K562 (cell line): ENCODE results near the gene CYP2R1. TPM values are rescaled to one million over a fixed set of nuclear protein-coding genes. Genes with fewer than 3 reads are reported as not detected.
A peak's percentile ranks its signal among the peaks of the same experiment; 100 is the strongest.

Experiments
- CBX2 ChIP-seq: fragments of 200-600 bp; sonication (generic); IDR thresholded peaks from one replicate; pipeline ENCODE4 v1.6.1; 2012; ENCODE audit warnings: mild to moderate bottlenecking, low read length, inconsistent platforms; ENCODE audit not compliant: insufficient read depth, poor library complexity, severe bottlenecking
- CHD2 ChIP-seq: IDR thresholded peaks from 2 replicates; pipeline ENCODE4 v1.6.1; 2011; ENCODE audit warnings: low read depth, low read length
- ILK ChIP-seq: fragments of 450-650 bp; IDR thresholded peaks from 2 replicates; pipeline ENCODE4 v1.6.1; 2016; ENCODE audit warnings: missing genetic modification characterization, low read depth, mild to moderate bottlenecking, missing compliant biosample characterization, moderate library complexity, borderline replicate concordance
- PBX2 ChIP-seq, 2 experiments: IDR thresholded peaks in 1 of 2; conservative IDR thresholded peaks in 1 of 2; 2 replicates each; pipeline ENCODE4 v1.6.1; 2016; ENCODE audit warnings: low read depth in 2 of 2, mild to moderate bottlenecking in 1 of 2, missing compliant biosample characterization in 1 of 2, missing genetic modification characterization in 1 of 2, moderate library complexity in 1 of 2
- PHB2 ChIP-seq: fragments of 450-650 bp; IDR thresholded peaks from 2 replicates; pipeline ENCODE4 v1.6.1; 2017; ENCODE audit warnings: low read depth
- SMARCA5 ChIP-seq: fragments of 450-650 bp; IDR thresholded peaks from 2 replicates; pipeline ENCODE4 v1.6.1; 2016
- TAF1 ChIP-seq: IDR thresholded peaks from 2 replicates; pipeline ENCODE4 v1.6.1; 2011; ENCODE audit warnings: mild to moderate bottlenecking, low read length, moderate library complexity; ENCODE audit not compliant: insufficient read depth, control insufficient read depth, severe bottlenecking; ENCODE audit errors: extremely low read depth
- TFE3 ChIP-seq: fragments of 450-650 bp; formaldehyde crosslinking; IDR thresholded peaks from 2 replicates; pipeline ENCODE4 v1.4.0; 2020; ENCODE audit warnings: mild to moderate bottlenecking, mixed read lengths
- ZNF212 ChIP-seq: fragments of 450-650 bp; formaldehyde crosslinking; IDR thresholded peaks from 2 replicates; pipeline ENCODE4 v1.4.0; 2020; ENCODE audit warnings: mild to moderate bottlenecking
- ZNF311 ChIP-seq: fragments of 250-450 bp; sonication (Bioruptor Pico); IDR thresholded peaks from 2 replicates; pipeline ENCODE4 v1.4.0; 2020; ENCODE audit warnings: mild to moderate bottlenecking, moderate library complexity
- ZNF696 ChIP-seq: fragments of 250-450 bp; sonication (Bioruptor Pico); conservative IDR thresholded peaks from 2 replicates; pipeline ENCODE4 v1.4.0; 2020; ENCODE audit warnings: mild to moderate bottlenecking, moderate library complexity
- polyA plus RNA-seq, 8 experiments: library from polyadenylated mRNA; depleted of rRNA in 4 of 8; stranded (reverse) in 5 of 8; unstranded in 3 of 8; fragments of >200 nt; fragmentation: Nextera tagmentation in 2 of 8; fragmentation: Illumina TruSeq in 1 of 8; extraction: Ambion mirVana in 2 of 8; extraction: Trizol in 1 of 8; gene quantifications; 2 replicates each; pipeline versions ENCODE4 v1.2.1 to v1.2.3, GENCODE V29; 2011 to 2014; ENCODE audit warnings: inconsistent platforms in 1 of 8, missing spikeins in 1 of 8
- total RNA-seq, 7 experiments: library from RNA; depleted of rRNA in 6 of 7; stranded (reverse); fragments of >200 nt in 6 of 7; fragmentation: Illumina TruSeq in 2 of 7; extraction: Trizol in 2 of 7; gene quantifications; 2 replicates each; pipeline versions ENCODE4 v1.2.1 to v1.2.3, GENCODE V29; 2011 to 2021; ENCODE audit warnings: low replicate concordance in 1 of 7
- TF ChIP-seq, protein P1 (sequence below): fragments of 450-650 bp; IDR thresholded peaks from 2 replicates; pipeline ENCODE4 v1.7.0; 2016; ENCODE audit warnings: borderline replicate concordance
- TF ChIP-seq, protein P2 (sequence below), 3 experiments: IDR thresholded peaks in 2 of 3; conservative IDR thresholded peaks in 1 of 3; 2 replicates each; pipeline ENCODE4 v1.5.1; 2011 to 2012; ENCODE audit warnings: low read length in 3 of 3, mild to moderate bottlenecking in 3 of 3, control low read depth in 2 of 3, improper control_type of control experiment in 1 of 3, inconsistent platforms in 1 of 3, low read depth in 1 of 3, mixed read lengths in 1 of 3, moderate library complexity in 1 of 3; ENCODE audit not compliant: insufficient read depth in 2 of 3
- TF ChIP-seq, protein P3 (sequence below): fragments of 250-450 bp; sonication (Bioruptor Pico); IDR thresholded peaks from 2 replicates; pipeline ENCODE4 v1.5.0; 2021; ENCODE audit warnings: mild to moderate bottlenecking, borderline replicate concordance

Gene CYP2R1
- total and polyA plus RNA-seq, 9 of the 15 experiments (the other 6 are each of a cell fraction or from before 2014, with no cell fraction given): 19.4 to 40.5 (median 29.4) TPM

- no peak for TF ChIP-seq PHB2
- TF ChIP-seq PBX2 (CRISPR knock-in tag; IDR thresholded peaks at IDR 0.05; ENCODE audit: low read depth): no peak
- TF ChIP-seq PBX2 (tag; conservative IDR thresholded peaks at IDR 0.05; ENCODE audit: low read depth): no peak
- peak; percentile 6; the same call in 1 of the 2 replicates for TF ChIP-seq TFE3 (CRISPR knock-in tag)
- TF ChIP-seq, protein P1, sequence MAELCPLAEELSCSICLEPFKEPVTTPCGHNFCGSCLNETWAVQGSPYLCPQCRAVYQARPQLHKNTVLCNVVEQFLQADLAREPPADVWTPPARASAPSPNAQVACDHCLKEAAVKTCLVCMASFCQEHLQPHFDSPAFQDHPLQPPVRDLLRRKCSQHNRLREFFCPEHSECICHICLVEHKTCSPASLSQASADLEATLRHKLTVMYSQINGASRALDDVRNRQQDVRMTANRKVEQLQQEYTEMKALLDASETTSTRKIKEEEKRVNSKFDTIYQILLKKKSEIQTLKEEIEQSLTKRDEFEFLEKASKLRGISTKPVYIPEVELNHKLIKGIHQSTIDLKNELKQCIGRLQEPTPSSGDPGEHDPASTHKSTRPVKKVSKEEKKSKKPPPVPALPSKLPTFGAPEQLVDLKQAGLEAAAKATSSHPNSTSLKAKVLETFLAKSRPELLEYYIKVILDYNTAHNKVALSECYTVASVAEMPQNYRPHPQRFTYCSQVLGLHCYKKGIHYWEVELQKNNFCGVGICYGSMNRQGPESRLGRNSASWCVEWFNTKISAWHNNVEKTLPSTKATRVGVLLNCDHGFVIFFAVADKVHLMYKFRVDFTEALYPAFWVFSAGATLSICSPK: no peak
- no peak for TF ChIP-seq CBX2
- TF ChIP-seq, protein P2, sequence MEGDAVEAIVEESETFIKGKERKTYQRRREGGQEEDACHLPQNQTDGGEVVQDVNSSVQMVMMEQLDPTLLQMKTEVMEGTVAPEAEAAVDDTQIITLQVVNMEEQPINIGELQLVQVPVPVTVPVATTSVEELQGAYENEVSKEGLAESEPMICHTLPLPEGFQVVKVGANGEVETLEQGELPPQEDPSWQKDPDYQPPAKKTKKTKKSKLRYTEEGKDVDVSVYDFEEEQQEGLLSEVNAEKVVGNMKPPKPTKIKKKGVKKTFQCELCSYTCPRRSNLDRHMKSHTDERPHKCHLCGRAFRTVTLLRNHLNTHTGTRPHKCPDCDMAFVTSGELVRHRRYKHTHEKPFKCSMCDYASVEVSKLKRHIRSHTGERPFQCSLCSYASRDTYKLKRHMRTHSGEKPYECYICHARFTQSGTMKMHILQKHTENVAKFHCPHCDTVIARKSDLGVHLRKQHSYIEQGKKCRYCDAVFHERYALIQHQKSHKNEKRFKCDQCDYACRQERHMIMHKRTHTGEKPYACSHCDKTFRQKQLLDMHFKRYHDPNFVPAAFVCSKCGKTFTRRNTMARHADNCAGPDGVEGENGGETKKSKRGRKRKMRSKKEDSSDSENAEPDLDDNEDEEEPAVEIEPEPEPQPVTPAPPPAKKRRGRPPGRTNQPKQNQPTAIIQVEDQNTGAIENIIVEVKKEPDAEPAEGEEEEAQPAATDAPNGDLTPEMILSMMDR (IDR thresholded peaks at IDR 0.05 in 2 of 3, conservative IDR thresholded peaks at IDR 0.05 in 1 of 3; ENCODE audit: insufficient read depth in 2 of 3, low read depth in 1 of 3, low read length in 3 of 3): 0 out of 6 replicates have a peak, but pooled peaks of 1 of the 3 experiments have one; percentile 23
- TF ChIP-seq ZNF311 (CRISPR knock-in tag): no peak
- no peak for TF ChIP-seq ILK
- peak; percentile 67 for TF ChIP-seq TAF1
- no peak; the same call in 1 of the 2 replicates for TF ChIP-seq CHD2
- TF ChIP-seq ZNF212 (CRISPR knock-in tag): no peak; the same call in 1 of the 2 replicates
- no peak for TF ChIP-seq SMARCA5
- TF ChIP-seq, protein P3, sequence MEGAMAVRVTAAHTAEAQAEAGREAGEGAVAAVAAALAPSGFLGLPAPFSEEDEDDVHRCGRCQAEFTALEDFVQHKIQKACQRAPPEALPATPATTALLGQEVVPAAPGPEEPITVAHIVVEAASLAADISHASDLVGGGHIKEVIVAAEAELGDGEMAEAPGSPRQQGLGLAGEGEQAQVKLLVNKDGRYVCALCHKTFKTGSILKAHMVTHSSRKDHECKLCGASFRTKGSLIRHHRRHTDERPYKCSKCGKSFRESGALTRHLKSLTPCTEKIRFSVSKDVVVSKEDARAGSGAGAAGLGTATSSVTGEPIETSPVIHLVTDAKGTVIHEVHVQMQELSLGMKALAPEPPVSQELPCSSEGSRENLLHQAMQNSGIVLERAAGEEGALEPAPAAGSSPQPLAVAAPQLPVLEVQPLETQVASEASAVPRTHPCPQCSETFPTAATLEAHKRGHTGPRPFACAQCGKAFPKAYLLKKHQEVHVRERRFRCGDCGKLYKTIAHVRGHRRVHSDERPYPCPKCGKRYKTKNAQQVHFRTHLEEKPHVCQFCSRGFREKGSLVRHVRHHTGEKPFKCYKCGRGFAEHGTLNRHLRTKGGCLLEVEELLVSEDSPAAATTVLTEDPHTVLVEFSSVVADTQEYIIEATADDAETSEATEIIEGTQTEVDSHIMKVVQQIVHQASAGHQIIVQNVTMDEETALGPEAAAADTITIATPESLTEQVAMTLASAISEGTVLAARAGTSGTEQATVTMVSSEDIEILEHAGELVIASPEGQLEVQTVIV (CRISPR knock-in tag): no peak
- no peak for TF ChIP-seq ZNF696
These were observed 642 bp downstream of the CYP2R1 start (continued) for GRCh38 chr11:14891143-14892035.
